GM19328 (cell line): Measurements from ENCODE around the gene PLEKHM3.

Source experiments
- ATAC-seq: cut with Tn5 transposase; IDR thresholded peaks from one replicate; pipeline ENCODE4 v1.9.1; 2021; ENCODE audit warnings: mild to moderate bottlenecking, moderate library complexity; ENCODE audit not compliant: unreplicated experiment

Gene PLEKHM3

DNA sequence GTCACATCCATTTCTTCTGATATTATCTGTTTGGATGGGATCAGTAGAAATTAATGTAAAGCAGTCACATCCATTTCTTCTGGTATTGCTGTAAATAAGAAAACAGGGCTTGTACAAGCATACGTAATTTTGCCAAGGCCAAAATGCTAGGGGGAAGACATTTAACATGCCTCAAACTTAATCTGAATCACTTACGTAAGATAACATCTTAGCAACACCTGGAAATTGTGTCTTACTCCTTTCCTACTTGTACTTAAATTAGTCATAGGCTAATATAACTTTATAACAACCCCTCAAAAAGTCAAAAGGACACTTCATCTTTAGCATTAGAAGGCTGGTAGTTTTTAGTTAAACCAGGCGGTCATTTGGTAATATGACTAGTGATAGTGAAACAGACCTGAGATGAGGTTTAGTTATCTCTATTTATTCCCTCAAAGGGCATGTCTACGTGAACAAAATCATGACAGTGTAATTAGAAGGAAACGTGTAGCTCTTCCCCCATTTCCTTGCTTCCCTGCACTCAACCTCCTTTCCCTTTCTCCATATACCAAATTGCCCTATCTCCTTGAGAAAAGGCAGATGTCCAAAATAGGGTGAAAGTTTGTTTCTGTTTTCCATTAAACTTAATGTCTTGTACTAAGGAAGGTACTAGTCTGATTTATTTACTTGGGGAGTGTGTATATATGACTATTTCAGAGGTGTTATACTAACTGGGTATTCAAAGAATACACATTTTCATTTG, 156.3 kb downstream of the PLEKHM3 start:
- ATAC-seq: no peak

DNA sequence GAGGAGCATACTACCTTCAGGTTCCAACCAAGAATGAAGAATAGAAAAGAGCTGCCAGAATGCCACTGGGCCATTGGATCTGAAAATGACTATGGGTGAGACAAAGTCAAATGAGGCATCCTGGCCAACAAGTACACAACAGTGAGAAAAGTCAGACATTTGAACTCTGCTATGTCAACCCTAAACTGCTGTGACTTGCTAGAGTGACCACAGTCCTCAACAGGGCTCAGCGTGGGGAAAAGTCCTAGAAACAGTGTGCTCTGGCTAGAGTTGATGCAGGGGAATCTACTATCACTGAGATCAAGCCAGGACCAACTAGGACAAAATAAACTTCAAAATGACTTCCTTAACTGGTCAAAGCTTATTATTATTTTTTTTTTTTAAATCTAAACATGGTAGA, 157.4 kb downstream of the PLEKHM3 start:
- no peak for ATAC-seq

DNA sequence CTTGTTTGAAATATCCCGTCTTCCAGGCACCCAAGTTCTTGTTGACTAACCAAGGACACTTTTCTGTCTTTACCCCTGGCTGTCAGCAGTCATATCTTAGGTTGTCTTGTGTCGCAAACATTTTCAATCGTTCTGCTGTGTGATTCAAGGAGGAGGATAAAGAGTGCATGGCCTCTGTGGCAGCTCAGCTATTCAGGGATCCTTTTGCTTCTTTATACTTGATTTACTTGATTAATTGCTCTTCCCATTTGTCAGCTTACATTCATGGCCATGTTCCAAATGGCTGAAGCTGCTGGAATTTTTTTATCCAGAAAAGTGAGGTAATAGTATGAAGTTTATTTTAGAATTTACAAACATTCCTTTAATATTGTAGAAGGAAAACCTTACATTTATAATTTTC, 158.3 kb downstream of the PLEKHM3 start:
- no peak for ATAC-seq

DNA sequence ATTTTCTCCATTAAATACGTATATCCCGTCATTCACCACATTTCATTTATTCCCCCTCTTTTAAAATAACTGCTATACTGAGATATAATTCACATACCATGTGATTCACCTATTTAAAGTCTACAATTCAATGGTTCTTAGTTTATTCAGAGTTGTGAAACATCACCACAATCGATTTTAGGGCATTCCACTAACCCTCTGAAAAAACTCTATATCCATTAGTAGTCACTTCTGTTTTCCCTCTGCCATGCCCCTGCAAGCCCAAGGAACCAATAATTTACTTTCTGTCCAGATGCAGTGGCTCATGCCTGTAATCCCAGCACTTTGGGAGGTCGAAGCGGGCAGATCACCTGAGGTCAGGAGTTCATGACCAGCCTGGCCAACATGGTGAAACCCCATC, 160.1 kb downstream of the PLEKHM3 start:
- no peak for ATAC-seq

DNA sequence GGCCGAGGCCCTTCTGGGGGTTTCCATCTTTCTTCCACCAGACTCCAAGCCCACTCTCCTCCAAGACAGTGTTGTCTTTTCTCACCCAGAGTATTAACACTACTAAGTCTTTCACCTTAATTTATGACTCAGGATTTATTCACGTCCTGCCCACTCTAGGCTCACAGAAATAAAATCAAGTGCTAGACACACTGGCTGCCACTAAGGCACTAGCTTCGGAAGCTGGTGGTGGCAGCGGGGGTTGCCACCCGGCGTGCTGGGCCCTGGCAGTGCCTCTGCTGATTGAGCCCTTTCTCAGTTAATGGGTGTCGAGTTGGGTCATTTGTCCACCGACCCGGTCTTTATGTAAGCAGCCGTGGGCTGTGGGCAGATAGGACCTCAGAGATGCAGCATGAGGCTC, 162.0 kb downstream of the PLEKHM3 start:
- no peak for ATAC-seq

DNA sequence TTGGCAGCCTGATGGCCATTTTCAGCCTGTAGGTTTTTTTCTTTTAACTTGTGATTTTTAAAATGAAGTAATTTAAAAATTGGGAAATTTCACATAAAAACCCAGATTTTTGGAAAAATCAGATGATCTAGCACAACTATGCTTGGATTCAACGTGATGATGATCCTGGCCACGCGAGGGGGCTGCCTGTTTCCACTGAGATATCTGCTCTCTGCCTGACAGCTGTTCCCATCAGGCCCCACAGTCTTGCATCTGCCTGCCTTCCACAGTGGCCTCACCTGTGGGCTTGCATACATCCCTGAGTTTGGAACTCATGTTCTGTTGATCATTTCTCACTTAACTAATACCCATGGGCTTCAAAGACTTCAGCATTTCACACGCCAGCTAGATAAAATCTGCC, 163.5 kb downstream of the PLEKHM3 start:
- ATAC-seq: no peak

DNA sequence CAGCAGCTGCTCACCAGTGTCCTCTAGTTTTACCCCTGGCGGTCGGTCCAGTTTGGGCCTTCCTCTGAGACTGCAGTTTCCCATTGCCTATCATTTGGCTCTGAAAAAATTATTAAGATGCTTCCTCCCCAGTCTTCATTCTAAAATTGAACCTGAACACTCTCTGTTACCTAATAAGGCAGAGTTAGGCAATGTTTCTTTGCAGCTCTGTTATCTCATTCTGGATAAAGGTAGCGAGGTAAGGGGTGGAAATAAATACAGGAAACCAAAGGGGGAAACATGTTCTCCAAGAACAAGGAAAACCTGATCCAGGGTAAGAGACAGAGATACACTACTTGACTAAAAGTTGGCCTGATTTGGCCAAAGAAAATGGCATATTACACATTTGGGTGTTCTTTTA, 164.6 kb downstream of the PLEKHM3 start:
- no peak for ATAC-seq

DNA sequence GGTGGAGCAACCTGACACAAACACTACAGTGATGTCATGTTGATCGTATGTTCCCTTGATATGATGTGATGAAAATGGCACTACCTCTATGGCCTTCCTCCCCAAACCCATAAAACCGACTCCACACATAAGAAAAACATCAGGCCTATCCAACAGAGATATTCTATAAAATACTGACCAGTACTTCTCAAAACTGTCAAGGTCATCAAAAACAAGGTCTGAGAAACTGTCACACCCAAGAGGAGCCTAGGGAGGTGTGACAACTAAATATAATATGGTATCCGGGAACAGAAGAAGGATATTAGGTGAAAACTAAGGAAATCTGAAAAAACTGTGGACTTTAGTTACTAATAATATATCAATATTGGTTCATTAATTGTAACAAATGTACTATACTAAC, 169.7 kb downstream of the PLEKHM3 start:
- ATAC-seq: no peak

DNA sequence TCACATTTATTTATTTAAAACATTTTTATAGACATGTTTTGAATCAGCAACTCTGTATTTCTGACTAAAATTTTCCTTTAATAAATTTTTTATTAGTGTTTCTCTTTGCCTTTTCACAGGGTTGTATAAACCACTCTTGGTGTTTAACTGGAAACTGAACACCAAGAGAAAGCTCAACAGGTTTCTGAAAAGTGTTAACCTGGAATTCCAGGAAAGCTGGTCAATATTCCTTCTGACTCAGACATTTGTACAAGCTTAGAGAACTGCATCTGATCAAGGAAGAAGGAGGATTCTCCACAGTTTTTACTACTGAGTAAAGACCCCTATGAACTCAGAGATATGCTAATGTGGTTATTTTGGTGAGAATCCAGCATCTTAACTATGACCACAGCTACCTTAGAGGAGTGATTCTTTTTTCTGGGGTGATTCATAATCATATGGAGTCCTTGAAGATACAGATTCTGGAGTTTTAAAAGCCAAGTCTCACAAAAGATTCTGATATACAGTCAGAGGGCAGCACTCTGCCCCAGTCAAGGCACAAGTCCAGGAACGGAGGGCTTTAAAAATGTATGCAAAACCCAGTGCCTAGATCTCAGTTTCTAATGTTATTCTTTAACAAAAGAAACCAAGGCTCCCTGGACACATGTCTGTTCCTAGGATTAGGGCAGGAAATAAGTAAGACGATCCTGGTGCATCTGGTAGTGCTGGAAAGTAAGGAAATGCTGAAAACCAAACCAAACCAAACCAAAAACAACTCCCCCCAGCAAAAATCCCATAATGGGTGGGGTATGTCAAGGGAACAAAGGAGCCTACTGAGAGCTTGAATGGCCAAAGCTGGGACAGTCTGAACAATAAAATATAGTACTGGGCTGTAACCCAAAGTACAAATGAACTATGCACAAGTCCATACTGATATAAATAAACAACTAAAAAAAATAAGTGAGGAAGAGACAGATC, 170.6 kb downstream of the PLEKHM3 start:
- no peak for ATAC-seq

DNA sequence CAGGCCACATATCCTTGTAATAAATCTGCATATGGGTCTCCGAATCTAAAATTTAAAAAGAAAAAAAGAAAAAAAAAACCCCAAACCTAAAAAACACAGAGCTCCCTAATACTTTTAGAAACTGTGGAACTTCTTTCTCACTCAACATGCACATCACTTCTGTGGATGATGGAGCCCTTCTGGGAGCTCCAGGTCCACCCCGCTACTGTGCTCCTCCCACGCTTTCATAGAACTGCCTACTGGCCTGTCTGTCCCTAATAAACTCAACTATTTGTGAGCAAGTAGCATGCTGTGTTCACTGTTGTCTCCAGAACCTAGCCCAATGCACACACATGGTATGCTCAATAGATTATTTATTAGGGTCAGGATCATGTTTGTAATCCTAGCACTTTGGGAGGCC, 172.5 kb downstream of the PLEKHM3 start:
- no peak for ATAC-seq

DNA sequence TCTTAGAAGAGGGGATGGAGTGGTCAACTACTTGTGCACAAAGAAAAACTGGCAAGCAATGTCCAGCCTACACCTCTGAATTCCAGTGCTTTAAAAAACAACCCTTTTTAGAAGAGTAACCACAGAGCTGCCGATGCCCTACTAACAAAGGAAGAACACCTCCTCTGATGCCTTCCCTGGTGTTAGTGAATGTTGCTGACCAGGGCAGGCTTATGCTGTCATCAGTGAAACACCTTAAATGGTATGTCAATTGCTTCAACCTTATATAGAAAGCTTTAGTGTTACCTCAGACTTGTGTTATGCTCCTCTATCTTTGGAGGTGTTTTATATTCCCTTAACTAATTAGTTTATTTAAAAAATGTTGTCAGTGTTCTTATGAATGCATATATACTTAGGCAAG, 175.9 kb downstream of the PLEKHM3 start:
- no peak for ATAC-seq

DNA sequence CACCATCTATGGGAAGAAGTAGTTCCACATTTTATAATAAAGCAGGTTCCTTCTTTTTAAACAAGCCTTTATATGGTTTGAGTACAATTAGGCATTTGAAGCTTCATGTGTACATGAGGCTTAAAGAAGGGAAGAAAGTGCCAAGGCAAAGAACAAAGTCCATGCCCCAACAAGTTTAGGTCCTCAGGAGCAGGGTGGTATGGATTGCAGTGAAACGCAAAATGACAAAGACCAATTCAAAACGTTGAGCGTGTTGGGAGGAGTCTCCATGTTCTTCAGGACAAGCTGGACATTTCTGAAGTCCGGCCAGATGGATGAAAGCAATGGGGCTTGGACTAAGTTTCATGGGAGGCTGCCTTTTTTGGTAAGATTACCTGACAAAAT, 176.8 kb downstream of the PLEKHM3 start:
- ATAC-seq: no peak

DNA sequence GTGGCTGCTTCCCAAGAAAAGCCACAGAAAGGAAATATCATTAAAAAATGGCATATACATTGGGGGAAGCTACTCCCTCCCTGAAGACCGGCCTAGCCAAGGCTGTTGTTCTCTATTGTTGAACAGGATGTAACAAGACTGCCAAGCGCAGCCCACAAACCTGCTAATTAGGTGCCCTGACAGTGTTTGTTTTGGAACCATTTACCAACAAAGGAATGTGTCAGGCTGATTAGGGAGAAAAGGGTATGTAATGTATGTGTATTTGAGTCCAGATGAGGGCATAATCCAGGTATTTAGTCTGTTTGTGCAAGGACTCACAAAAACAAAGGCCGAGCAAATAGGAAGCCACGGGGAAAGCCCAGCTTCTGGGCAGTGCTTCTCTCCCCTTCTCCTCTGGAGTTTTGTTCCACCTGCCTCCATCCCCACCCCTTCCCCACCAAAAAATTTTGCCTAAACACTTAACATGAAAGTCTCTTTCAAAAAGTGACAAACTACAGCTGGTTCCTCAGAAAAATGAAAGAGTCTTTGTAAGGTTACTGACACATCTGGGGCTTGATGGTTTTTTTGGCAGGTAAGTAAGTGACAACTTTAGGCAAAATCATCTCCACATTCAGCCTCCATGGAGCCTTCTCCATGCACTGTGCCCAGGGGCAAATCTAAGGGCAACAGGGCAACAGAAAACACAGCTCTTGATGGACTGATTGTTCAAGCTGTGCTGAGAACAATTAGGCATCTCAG, 177.4 kb downstream of the PLEKHM3 start:
- no peak for ATAC-seq

DNA sequence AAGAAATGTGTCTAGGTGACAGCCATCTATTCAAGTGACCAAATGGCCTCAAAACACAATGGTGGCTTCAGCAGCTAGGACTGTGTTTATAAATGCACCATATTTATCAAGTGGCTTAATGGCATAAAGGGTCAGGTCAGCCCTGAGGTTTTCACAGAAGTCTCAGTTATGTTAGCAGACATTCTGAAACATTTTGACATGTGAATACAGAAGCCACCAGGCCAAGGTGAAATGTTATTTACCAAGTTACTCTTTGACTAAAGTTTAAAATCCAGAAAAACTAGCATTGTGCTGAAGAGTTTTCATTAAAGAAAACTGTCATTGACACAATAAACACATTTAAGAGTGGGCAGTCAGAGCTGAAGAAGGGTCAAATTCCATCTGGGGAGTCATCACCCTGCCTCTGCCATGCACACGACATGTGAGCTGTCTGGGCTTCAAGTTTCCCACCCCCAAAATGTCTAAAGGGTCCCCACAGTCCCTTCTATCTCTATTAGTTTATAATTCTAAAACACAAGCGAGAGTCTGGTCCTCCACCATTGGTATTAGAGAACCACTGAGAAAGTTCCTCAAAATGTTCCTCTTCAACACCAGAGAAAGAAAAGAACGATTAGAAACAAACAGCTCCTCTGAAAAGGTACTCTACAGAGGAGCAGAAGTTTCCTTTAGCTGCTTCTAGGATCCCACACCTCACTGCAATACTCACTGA, 178.1 kb downstream of the PLEKHM3 start:
- ATAC-seq: no peak

DNA sequence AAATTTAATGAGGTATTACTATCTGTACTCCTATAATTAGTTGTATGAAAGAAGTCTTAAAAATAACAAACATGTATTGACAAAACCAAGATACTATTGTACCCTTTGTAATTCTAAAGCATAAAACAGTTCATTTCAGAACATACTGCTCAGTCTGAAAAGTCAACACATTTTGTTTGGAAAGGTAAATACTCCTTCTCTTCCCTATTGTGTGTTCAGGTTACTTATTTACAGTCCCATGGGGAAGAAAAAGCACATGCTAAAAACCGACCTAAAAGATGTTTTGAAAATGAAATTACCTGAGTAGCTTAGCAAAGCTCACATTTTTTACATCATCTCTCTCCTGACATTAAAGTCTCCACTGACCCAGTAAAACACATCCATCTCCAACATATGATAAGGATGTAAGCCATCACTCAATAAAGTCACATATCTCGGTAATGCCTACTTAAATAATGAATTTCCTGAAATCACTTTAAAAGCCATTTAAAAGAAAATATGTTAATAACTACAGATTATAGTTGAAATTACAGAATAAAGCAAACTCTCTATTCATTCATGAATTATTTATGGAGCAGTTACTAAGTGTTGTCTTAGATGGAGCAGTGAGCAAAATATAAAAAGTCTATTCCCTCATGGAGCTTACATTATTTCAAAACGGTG, 180.0 kb downstream of the PLEKHM3 start:
- ATAC-seq: no peak

DNA sequence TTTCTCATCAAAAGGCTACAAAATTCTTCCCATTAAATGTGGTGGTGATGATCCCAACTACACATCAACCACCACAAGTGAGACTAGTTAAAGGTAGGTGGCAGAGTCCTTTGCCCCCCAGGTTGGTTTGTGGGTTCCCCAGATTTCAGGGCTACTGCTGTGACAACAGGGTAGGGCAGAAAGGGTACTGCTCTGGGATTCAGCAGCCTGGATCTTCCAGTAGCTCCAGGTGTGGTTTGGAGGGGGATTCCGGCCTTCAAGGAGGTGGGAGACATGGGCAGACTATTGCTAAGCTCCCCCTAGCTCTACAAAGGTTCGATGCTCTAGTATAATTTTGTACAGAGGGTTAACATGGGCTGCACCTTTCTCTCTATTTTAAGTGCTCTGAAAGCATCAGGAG, 180.7 kb downstream of the PLEKHM3 start:
- no peak for ATAC-seq

DNA sequence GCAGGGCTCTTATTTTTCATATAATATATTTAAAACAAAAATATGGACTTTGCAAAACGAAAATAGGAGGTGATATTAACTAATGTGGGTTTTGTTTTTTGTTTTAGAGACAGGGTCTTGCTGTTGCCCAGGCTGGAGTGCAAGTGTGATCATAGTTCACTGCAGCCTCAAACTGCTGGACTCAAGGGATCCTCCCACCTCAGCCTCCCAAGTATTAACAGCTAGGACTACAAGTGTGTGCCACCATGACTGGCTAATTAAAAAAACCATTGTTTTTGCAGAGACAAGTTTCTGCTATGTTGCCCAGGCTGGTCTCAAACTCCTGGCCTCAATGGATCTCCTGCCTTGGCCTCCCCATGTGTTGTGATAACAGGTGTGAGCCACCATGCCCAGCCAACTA, 185.2 kb downstream of the PLEKHM3 start:
- no peak for ATAC-seq

DNA sequence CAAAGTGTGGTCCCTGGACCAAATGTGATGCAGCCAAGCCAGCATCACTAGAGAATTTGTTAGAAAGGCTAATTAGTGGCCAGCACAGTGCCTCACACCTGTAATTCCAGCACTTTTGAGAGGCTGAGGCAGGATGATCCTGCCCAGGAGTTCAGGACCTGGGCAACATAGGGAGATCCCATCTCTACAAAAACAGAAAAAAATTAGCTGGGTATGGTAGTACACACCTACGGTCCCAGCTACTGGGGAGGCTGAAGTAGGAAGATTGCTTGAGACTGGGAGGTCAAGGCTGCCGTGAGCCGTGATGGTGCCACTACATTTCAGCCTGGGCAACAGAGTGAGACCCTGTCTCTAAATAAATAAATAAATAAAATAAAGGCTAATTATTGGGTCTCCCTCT, 185.8 kb downstream of the PLEKHM3 start:
- ATAC-seq: no peak

DNA sequence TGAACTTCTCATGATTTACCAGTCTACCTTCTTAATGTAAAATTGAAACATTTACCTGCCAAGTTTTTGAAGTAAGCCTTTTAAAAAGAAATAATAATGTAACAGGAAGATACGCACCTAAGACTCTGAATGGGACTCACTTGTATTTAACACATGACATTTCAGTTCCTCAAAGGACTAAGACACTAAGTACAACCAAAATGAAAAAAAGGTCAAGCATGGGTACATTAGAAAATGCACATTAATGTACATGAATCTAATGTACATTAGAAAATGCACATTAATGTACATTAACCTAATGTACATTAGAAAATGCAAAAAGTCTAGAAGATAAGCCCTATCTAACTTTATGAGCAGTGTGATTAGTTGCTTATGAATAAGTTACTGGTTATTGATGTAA, 186.3 kb downstream of the PLEKHM3 start:
- ATAC-seq: no peak

DNA sequence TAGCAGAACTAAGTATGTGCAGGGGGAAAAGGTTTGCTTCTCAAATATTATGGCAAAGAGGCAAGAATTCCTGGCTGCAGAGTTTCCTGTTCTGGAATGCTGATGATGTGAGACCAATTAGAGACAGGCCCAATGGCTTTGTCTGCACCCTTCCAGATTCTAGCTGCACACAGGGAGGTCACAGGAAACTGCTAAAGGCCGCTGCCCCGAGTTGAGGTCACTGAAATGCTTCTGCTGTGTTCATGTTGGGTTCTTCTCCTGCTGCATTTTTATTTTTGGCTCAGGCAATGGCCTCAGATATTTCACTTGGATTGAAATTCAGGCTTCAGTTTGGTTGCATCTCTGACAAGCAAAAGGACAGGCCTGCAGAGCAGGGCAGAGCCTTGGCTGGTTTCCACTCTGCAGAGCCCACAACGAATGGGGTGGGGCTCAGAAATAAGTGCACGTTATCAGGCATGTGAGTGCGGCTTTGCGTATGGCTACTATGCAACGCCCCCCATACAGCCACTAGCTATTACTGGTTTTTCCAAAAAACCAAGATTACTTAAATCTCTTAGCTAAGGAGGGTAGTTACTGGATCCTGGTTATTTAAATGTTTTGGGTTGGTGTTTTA, 188.7 kb downstream of the PLEKHM3 start:
- ATAC-seq: no peak
